AG09319 (cell line): ENCODE measurements around the gene STAB1.

Experiments
- DNase-seq: peaks from one replicate; pipeline ENCODE4 v3.0.0-alpha.2; 2010; ENCODE audit warnings: low read depth; ENCODE audit errors: extremely low read depth
- CTCF ChIP-seq: IDR thresholded peaks from 2 replicates; pipeline ENCODE4 v1.5.1; 2011; ENCODE audit warnings: low read depth, mild to moderate bottlenecking, inconsistent platforms, low read length, moderate library complexity

Gene STAB1

GRCh38 chr3:52513281-52513680 lies 18.1 kb downstream of the STAB1 start:
- no peak for DNase-seq
- TF ChIP-seq CTCF = no peak

GRCh38 chr3:52514576-52514975 lies 19.4 kb downstream of the STAB1 start:
- no peak for TF ChIP-seq CTCF
- no peak for DNase-seq

- TF ChIP-seq CTCF = no peak
- DNase-seq = no peak
Measured at GRCh38 chr3:52515192-52515591, 20.1 kb downstream of the STAB1 start.

GRCh38 chr3:52516509-52517195 lies 21.5 kb downstream of the STAB1 start:
- no peak for TF ChIP-seq CTCF
- DNase-seq = no peak

DNA sequence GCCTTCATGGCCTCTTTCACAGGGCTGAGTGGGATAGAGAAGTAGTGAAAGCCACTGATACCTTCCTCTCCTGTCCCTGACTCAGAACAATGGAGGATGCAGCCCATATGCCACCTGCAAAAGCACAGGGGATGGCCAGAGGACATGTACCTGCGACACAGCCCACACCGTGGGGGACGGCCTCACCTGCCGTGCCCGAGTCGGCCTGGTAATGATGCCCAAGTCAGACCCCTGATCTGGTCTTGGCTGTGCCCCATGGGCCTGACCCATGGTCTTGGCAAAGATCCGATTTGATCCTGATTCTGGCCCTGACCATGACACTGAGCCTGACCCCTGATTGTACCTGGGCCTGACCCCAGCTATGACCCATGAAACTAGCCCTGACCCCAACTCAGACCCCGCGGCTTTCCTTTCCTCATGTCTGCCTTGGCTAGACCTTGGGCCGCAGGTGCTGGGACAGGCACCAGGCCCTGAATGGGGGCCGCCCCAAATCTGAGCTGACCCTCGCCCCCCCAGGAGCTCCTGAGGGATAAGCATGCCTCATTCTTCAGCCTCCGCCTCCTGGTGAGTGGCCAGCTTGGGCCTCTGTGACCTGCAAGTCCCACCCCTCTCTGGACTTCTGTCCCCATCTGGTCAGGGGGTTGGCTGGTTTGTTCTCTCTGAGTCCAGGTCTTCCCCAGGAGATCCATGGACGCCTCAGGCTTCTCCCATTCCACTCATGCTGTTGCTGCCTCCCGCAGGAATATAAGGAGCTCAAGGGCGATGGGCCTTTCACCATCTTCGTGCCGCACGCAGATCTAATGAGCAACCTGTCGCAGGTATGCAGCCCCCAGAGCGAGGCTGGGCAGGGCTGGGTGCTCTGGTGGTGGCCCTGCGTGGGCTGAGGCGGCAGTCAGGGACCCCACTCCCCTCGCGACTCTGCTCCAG lies 22.9 kb downstream of the STAB1 start:
- TF ChIP-seq CTCF = no peak
- DNase-seq = no peak

DNA sequence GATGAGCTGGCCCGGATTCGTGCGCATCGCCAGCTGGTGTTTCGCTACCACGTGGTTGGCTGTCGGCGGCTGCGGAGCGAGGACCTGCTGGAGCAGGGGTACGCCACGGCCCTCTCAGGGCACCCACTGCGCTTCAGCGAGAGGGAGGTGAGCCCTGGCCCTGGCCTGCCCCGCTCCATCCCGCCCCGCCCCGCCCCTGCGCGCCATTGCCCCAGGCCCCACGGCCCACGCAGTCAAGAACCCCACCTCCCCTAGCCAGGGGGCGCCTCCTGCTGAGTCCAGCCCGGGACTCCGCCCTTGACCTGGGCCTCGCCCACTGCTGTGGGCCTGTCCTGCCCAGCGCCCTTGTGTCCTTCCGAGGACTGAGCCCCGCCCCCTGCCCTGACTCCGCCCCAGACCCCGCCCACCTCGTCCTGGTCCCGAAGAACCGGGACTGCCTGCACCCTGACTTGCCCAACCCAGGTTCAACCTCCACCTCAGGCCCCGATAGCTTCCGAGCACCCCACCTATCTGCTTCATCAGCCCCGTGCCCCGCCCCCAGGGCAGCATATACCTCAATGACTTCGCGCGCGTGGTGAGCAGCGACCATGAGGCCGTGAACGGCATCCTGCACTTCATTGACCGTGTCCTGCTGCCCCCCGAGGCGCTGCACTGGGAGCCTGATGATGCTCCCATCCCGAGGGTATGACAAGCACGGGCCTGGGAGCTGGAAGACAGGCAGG lies 23.7 kb downstream of the STAB1 start:
- TF ChIP-seq CTCF = no peak
- no peak for DNase-seq
